ENCODE data around the gene AZIN2. TPM values are rescaled to one million over a fixed set of nuclear protein-coding genes. Genes with fewer than 3 reads are reported as not detected.
A peak's percentile ranks its signal among the peaks of the same experiment; 100 is the strongest.
"Not testable (repeated sequence)": the region's sequence is repeated elsewhere in the genome, so short reads cannot be mapped to it uniquely, and the experiment has no call there.

AZIN2 gene
- total RNA-seq, 2 experiments from 2014 or later: 0.27 to 0.63 TPM

DNA sequence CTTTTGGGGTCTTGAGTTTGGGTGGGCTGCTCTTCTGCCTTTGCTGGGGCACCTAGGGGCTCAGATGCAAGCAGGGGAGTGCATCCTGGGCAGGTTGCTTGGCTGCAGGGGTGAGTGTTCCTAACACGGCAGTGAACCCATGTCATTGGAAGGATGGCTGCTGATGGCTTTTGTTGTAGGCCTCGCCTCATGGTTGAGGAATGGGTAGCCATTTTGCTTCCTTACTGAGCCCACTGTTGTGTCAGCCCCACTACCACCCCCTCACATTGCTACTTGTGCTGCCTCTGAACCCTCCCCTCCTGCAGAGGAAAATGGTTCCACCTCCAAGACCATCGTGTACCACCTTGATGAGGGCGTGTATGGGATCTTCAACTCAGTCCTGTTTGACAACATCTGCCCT, 16.8 kb downstream of the AZIN2 start:
- no TSS peak for BruUV-seq (replicated peaks)
- Histone ChIP-seq H3K4me1 (ENCODE audit: insufficient read depth, low read length, poor library complexity, severe bottlenecking) (peaks cover 6% of the 10 kb centered on the region), H3K9me2 (ENCODE audit: insufficient read depth, low read length) (no peaks in the 10 kb centered on the region), H3K27ac (ENCODE audit: low read depth, low read length, poor library complexity, severe bottlenecking) (no peak overlapping the region), H4K20me1 (ENCODE audit: insufficient read depth, low read length) (no peaks in the 10 kb centered on the region), H3K36me3 (ENCODE audit: insufficient read depth, low read length) (no peaks in the 10 kb centered on the region), H2AFZ (ENCODE audit: low read length) (no peak overlapping the region), H3K79me2 (ENCODE audit: insufficient read depth, low read depth, low read length) (no peaks in the 10 kb centered on the region), H3K4me2 (ENCODE audit: low read length) (no peak overlapping the region), H3K9me3 (ENCODE audit: low read length) (no peaks in the 10 kb centered on the region), H3K4me3 (ENCODE audit: low read depth, low read length, poor library complexity, severe bottlenecking) (no peak overlapping the region)
- intact Hi-C loops (cut with micrococcal nuclease; ENCODE audit: unreplicated experiment): no loop called here
- POLR2A ChIA-PET: interaction anchor here (0.6 kb wide), 1 partner anchor 73 kb away, joined by 3 read pairs; no protein-coding TSS in a partner anchor
- CTCF ChIA-PET (ENCODE audit: unreplicated experiment): no interaction called here
- TF ChIP-seq, protein P1, sequence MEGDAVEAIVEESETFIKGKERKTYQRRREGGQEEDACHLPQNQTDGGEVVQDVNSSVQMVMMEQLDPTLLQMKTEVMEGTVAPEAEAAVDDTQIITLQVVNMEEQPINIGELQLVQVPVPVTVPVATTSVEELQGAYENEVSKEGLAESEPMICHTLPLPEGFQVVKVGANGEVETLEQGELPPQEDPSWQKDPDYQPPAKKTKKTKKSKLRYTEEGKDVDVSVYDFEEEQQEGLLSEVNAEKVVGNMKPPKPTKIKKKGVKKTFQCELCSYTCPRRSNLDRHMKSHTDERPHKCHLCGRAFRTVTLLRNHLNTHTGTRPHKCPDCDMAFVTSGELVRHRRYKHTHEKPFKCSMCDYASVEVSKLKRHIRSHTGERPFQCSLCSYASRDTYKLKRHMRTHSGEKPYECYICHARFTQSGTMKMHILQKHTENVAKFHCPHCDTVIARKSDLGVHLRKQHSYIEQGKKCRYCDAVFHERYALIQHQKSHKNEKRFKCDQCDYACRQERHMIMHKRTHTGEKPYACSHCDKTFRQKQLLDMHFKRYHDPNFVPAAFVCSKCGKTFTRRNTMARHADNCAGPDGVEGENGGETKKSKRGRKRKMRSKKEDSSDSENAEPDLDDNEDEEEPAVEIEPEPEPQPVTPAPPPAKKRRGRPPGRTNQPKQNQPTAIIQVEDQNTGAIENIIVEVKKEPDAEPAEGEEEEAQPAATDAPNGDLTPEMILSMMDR (conservative IDR thresholded peaks at IDR 0.05; ENCODE audit: low read length): no peak
- TF ChIP-seq EZH2phosphoT487 (IDR thresholded peaks at IDR 0.05; ENCODE audit: borderline replicate concordance, low read depth, low read length): no peak
- no peak for DNase-seq (ENCODE audit: low spot score)

DNA sequence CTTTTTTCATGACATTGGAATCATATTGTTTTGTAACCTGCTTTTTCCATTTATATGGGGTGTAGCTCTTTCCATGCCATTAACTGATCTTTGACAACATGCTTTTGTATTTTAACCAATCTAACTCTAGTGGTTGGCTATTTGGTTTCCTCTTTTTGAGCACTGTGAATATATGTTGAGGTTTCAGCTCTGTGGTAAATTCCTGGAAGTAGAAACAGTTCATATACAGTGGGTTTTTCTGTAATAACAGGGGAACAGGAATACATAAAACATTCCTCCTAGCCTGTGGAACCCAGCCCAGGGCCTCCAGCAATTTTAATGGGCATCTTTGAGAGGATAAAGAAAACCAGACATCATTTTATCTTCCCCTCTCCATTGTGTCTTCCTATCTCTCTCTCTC, 17.4 kb downstream of the AZIN2 start:
- TF ChIP-seq, protein P1 (conservative IDR thresholded peaks at IDR 0.05; ENCODE audit: low read length): no peak
- no peak for TF ChIP-seq EZH2phosphoT487 (IDR thresholded peaks at IDR 0.05; ENCODE audit: borderline replicate concordance, low read depth, low read length)
- no peak overlapping the region for H2AFZ ChIP-seq (ENCODE audit: low read length)
- DNase-seq (ENCODE audit: low spot score): no peak
- ChIA-PET POLR2A (interaction anchor here (0.6 to 1.4 kb wide), 2 partner anchors 29 to 74 kb away, joined by 3 to 4 read pairs; no protein-coding TSS in a partner anchor), CTCF (ENCODE audit: unreplicated experiment) (no interaction called here)
- no peak overlapping the region for H3K4me3 ChIP-seq (ENCODE audit: low read depth, low read length, poor library complexity, severe bottlenecking)
- no peaks in the 10 kb centered on the region for H3K9me2 ChIP-seq (ENCODE audit: insufficient read depth, low read length)
- no peaks in the 10 kb centered on the region for H3K9me3 ChIP-seq (ENCODE audit: low read length)
- H4K20me1 ChIP-seq (ENCODE audit: insufficient read depth, low read length): no peaks in the 10 kb centered on the region
- no peak overlapping the region for H3K27ac ChIP-seq (ENCODE audit: low read depth, low read length, poor library complexity, severe bottlenecking)
- no peaks in the 10 kb centered on the region for H3K36me3 ChIP-seq (ENCODE audit: insufficient read depth, low read length)
- intact Hi-C loops (cut with micrococcal nuclease; ENCODE audit: unreplicated experiment): no loop called here
- H3K4me1 ChIP-seq (ENCODE audit: insufficient read depth, low read length, poor library complexity, severe bottlenecking): peaks cover 6% of the 10 kb centered on the region
- BruUV-seq (replicated peaks): no TSS peak
- H3K79me2 ChIP-seq (ENCODE audit: insufficient read depth, low read depth, low read length): no peaks in the 10 kb centered on the region
- no peak overlapping the region for H3K4me2 ChIP-seq (ENCODE audit: low read length)

DNA sequence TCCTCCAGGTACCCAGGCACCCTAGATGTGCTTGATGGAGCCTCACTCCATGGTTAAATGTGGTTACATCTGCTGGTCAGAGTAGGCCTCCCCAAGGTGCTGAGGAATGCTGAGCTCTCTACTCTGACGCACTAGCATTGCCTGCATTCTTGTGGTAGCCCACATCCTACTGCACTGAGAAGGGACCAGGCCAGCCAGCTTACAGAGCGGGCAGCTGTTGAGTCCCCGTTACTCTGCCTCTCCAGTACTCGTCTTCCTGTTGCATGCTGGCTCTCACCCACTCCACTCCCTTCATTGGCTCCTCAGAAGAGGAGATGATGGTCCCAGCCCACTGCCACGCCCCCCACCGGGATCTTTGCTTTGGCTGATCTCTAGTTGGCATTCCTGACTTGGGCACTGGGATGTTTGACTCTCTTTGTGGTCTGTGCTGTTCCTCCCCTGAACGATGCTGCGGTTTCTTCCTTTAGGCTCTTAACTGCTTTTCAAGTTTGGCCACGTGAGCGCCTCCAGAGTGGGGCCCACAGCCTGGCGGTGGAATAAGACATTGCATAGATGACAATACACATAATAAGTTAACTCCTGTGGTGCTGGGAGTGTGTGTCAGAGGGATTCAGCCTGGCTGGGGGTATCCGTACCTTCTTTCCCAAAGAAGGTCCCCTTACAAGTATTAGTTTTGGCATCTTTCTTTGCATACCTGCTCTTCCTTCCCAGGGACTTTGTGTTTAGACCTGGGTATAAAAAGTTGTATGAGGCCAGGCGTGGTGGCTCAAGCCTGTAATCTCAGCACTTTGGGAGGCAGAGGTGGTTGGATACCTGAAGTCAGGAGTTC, 18.6 kb downstream of the AZIN2 start:
- Histone ChIP-seq H3K4me1 (ENCODE audit: insufficient read depth, low read length, poor library complexity, severe bottlenecking) (peaks cover 6% of the 10 kb centered on the region), H3K36me3 (ENCODE audit: insufficient read depth, low read length) (no peaks in the 10 kb centered on the region), H3K27ac (ENCODE audit: low read depth, low read length, poor library complexity, severe bottlenecking) (no peak overlapping the region), H3K9me2 (ENCODE audit: insufficient read depth, low read length) (no peaks in the 10 kb centered on the region), H3K4me2 (ENCODE audit: low read length) (no peak overlapping the region), H2AFZ (ENCODE audit: low read length) (peak overlapping the region; percentile 32; the same call in 1 of the 2 replicates), H3K4me3 (ENCODE audit: low read depth, low read length, poor library complexity, severe bottlenecking) (no peak overlapping the region), H4K20me1 (ENCODE audit: insufficient read depth, low read length) (no peaks in the 10 kb centered on the region), H3K9me3 (ENCODE audit: low read length) (no peaks in the 10 kb centered on the region), H3K79me2 (ENCODE audit: insufficient read depth, low read depth, low read length) (no peaks in the 10 kb centered on the region)
- no TSS peak for BruUV-seq (replicated peaks)
- CTCF ChIA-PET (ENCODE audit: unreplicated experiment): no interaction called here
- DNase-seq (ENCODE audit: low spot score): peak; percentile 20
- POLR2A ChIA-PET: interaction anchor here (1.4 kb wide), 1 partner anchor 27 kb away, joined by 4 read pairs; no protein-coding TSS in a partner anchor
- intact Hi-C loops (cut with micrococcal nuclease; ENCODE audit: unreplicated experiment): no loop called here
- no peak for TF ChIP-seq EZH2phosphoT487 (IDR thresholded peaks at IDR 0.05; ENCODE audit: borderline replicate concordance, low read depth, low read length)
- TF ChIP-seq, protein P1 (conservative IDR thresholded peaks at IDR 0.05; ENCODE audit: low read length): peak; percentile 37; the same call in 1 of the 2 replicates

GRCh38 chr1:33100119-33100415, 19.1 kb downstream of the AZIN2 start:
- H3K79me2 ChIP-seq (ENCODE audit: insufficient read depth, low read depth, low read length); POLR2A ChIA-PET; H3K4me1 ChIP-seq (ENCODE audit: insufficient read depth, low read length, poor library complexity, severe bottlenecking); H3K4me3 ChIP-seq (ENCODE audit: low read depth, low read length, poor library complexity, severe bottlenecking); CTCF ChIA-PET (ENCODE audit: unreplicated experiment); H3K27ac ChIP-seq (ENCODE audit: low read depth, low read length, poor library complexity, severe bottlenecking); intact Hi-C loops (cut with micrococcal nuclease; ENCODE audit: unreplicated experiment); DNase-seq (ENCODE audit: low spot score); BruUV-seq (replicated peaks); H3K9me2 ChIP-seq (ENCODE audit: insufficient read depth, low read length); H3K36me3 ChIP-seq (ENCODE audit: insufficient read depth, low read length); H3K9me3 ChIP-seq (ENCODE audit: low read length); H4K20me1 ChIP-seq (ENCODE audit: insufficient read depth, low read length); H2AFZ ChIP-seq (ENCODE audit: low read length); H3K4me2 ChIP-seq (ENCODE audit: low read length): not testable (repeated sequence)
